Activated naive CD4-positive, alpha-beta T cell treated with anti-CD3 and anti-CD28 coated beads for 36 hours (primary cell): Measurements from ENCODE around the gene ZNF669. TPM values are rescaled to one million over a fixed set of nuclear protein-coding genes. Genes with fewer than 3 reads are reported as not detected.
A peak's percentile ranks its signal among the peaks of the same experiment; 100 is the strongest.

Experiments used
- CTCF ChIA-PET: fragments of 350-600 bp; sonication (Branson Sonifier 250); formaldehyde crosslinking; loops from one replicate; lab custom pipeline; 2021; ENCODE audit warnings: antibody characterized with exemption; lab: Charles Lee
- DNase-seq: peaks from one replicate; pipeline ENCODE4 v3.0.0-alpha.2; 2020
- H3K27ac Mint-ChIP-seq: one replicate; pipeline ENCODE4 v1.8.0; 2021; ENCODE audit warnings: mild to moderate bottlenecking, mixed read lengths
- H3K27me3 Mint-ChIP-seq: one replicate; pipeline ENCODE4 v1.8.0; 2021; ENCODE audit warnings: low read depth, mixed read lengths
- H3K36me3 Mint-ChIP-seq: one replicate; pipeline ENCODE4 v1.8.0; 2021; ENCODE audit warnings: low read depth, mixed read lengths
- H3K4me1 Mint-ChIP-seq: one replicate; pipeline ENCODE4 v1.8.0; 2021; ENCODE audit warnings: low read depth, mixed read lengths
- H3K4me3 Mint-ChIP-seq: one replicate; pipeline ENCODE4 v1.8.0; 2021; ENCODE audit warnings: mild to moderate bottlenecking, moderate library complexity, mixed read lengths
- H3K9me3 Mint-ChIP-seq: one replicate; pipeline ENCODE4 v1.8.0; 2021; ENCODE audit warnings: mixed read lengths
- intact Hi-C: fragments of 100-400 bp; cut with micrococcal nuclease; formaldehyde crosslinking; loops from one replicate; pipeline ENCODE4 v1.15.1; 2023
- total RNA-seq, 2 experiments: library from RNA; stranded (reverse); gene quantifications; one replicate each; pipeline ENCODE4 v1.2.3, GENCODE V29; 2021

ZNF669 gene
- total RNA-seq, 2 experiments from 2014 or later = 8.2 to 8.4 TPM

GRCh38 chr1:247084771-247085170 lies 19.4 kb downstream of the ZNF669 start:
- intact Hi-C loops = no loop called here
- no peak for DNase-seq
- no peak overlapping the region for H3K4me3 Mint-ChIP-seq
- H3K27me3 Mint-ChIP-seq = peaks cover 8% of the 10 kb centered on the region
- CTCF ChIA-PET = no interaction called here
- peaks cover 2% of the 10 kb centered on the region for H3K36me3 Mint-ChIP-seq
- H3K9me3 Mint-ChIP-seq = peaks cover 1% of the 10 kb centered on the region
- no peaks in the 10 kb centered on the region for H3K4me1 Mint-ChIP-seq
- H3K27ac Mint-ChIP-seq = no peak overlapping the region

DNA sequence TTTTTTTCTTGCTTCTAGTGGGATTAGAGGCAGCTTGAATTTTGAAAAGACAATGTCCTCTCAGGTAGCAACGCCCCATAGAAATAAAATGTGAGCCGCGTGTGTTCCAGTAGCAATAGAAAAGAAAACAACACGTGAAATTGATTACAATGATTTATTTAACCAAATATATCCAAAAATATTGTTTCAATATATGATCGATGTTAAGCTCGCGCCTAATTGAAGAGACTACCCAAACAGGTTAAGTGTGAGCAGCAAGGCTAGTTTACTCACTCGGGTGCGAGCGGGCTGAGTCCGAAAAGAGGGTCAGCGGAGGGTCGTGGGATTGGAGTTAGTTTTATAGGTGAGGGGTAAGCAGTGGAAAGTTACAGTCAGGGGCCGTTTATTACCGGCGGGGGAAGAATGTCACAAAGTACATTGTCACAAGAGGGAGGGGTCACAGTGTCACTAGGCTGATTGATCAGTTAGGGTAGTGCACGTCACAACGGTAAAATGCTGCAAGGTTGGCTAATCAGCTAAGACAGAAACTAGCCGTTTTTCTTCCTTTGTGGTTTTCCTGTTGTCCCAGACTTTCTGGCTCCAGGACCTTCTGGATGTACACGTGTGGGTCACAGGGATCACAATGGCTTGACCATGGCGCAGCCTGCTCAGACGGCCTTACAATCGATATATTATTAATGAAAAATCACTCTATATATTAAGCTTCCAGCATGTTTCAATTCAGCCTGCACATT lies 24.8 kb downstream of the ZNF669 start:
- H3K36me3 Mint-ChIP-seq = peaks cover 20% of the 10 kb centered on the region
- H3K4me3 Mint-ChIP-seq = peak overlapping the region; percentile 91
- intact Hi-C loops = loop anchor here (2.0 to 10.0 kb wide), 3 partner anchors 71 to 1747 kb away; partner anchors contain the start of gene ZNF695
- H3K27me3 Mint-ChIP-seq = peaks cover 6% of the 10 kb centered on the region
- H3K27ac Mint-ChIP-seq = peak overlapping the region; percentile 90
- H3K4me1 Mint-ChIP-seq = peaks cover 22% of the 10 kb centered on the region
- H3K9me3 Mint-ChIP-seq = peaks cover 8% of the 10 kb centered on the region
- CTCF ChIA-PET = no interaction called here
- peak; percentile 43 for DNase-seq

DNA sequence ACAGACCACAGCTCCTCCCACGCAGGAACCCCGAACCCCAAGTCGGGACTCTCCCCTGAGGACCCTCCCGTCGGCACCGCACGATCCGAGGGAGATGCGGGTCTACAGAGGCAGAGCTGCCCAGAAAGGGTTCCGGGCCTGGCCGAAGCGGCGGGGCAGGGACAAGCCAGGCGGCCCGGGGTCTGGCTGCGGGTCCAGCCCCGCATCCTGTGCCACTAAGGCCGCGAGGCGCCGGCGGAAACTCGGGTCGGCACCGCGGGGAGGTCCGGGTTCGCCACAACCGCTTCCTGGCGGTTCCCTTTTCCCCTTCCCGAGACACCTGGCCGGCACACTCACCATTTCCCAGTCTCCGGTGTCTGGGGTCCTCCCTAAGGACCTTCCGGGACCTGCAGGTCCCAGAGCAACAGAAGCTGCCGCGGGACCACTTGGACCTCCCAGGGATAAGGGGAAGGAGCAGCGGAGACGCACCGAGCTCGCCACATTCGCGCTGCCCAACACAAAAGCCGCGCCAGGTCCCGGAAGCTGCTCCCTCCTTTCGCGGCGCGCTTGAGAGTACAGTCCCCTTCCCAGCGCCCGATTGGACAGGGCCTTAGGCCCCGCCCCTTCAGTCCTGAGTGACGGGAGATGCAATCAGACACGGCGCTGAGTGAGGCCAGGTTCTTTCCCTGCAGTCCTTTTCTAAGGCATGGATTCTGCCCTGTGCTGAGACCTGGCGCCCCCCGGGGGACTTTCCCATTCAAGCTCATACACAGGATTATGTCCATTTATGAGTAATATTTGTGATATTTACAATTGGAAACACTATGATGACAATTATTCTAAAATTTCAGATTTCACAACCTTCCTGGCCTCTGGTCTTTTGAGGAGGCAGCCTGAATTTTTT lies 25.7 kb downstream of the ZNF669 start, which contains the start of gene ZNF670:
ZNF670 (minus strand) TSS at position 554 of the 883 bp plus-strand sequence; CDS start at position 339, 215 bp downstream.
- Mint-ChIP-seq H3K36me3 (peaks cover 28% of the 10 kb centered on the region), H3K27ac (peak within 1 kb of the TSS; percentile 90), H3K27me3 (peaks cover 6% of the 10 kb centered on the region), H3K4me3 (peak within 1 kb of the TSS; percentile 91), H3K9me3 (peaks cover 16% of the 10 kb centered on the region), H3K4me1 (peaks cover 22% of the 10 kb centered on the region)
- DNase-seq = peak; percentile 98
- CTCF ChIA-PET = no interaction called here
- intact Hi-C loops = loop anchor here (1.0 to 10.0 kb wide), 11 partner anchors 26 to 1748 kb away; partner anchors contain the start of genes CNST, TFB2M, ZNF496 and ZNF669

- Mint-ChIP-seq H3K4me1 (peaks cover 22% of the 10 kb centered on the region), H3K4me3 (peak overlapping the region; percentile 91), H3K36me3 (peaks cover 29% of the 10 kb centered on the region), H3K27me3 (peaks cover 3% of the 10 kb centered on the region), H3K27ac (peak overlapping the region; percentile 90), H3K9me3 (peaks cover 18% of the 10 kb centered on the region)
- no peak for DNase-seq
- intact Hi-C loops = loop anchor here (1.0 to 10.0 kb wide), 11 partner anchors 26 to 1749 kb away; partner anchors contain the start of genes CNST, TFB2M, ZNF496 and ZNF669
- CTCF ChIA-PET = no interaction called here
Measured at GRCh38 chr1:247077876-247078257, 26.3 kb downstream of the ZNF669 start.

DNA sequence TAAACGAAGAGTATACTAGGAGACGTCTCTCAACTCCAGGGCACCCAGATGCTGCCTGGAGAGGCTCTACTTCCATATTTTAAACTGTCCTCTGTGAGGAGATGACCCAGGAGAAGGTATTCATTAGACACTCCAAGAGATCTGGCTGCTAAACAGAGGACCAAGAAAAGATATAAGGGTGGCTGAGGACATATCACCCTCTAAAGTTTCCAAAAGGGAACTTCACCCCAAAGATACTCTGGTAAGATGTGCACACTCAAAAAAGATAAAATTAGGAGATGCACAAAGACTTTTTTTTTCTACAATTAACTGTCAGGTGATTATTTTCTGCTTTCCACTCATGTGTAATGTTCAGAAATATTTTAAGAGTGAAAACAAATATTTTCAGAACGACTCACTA lies 26.9 kb downstream of the ZNF669 start:
- CTCF ChIA-PET = no interaction called here
- peaks cover 30% of the 10 kb centered on the region for H3K36me3 Mint-ChIP-seq
- no peaks in the 10 kb centered on the region for H3K27me3 Mint-ChIP-seq
- DNase-seq = no peak
- no peak overlapping the region for H3K27ac Mint-ChIP-seq
- intact Hi-C loops = loop anchor here (10.0 kb wide), 1 partner anchor 1122 kb away; no protein-coding TSS in a partner anchor
- H3K9me3 Mint-ChIP-seq = peaks cover 21% of the 10 kb centered on the region
- H3K4me3 Mint-ChIP-seq = peak overlapping the region; percentile 91
- peaks cover 22% of the 10 kb centered on the region for H3K4me1 Mint-ChIP-seq

DNA sequence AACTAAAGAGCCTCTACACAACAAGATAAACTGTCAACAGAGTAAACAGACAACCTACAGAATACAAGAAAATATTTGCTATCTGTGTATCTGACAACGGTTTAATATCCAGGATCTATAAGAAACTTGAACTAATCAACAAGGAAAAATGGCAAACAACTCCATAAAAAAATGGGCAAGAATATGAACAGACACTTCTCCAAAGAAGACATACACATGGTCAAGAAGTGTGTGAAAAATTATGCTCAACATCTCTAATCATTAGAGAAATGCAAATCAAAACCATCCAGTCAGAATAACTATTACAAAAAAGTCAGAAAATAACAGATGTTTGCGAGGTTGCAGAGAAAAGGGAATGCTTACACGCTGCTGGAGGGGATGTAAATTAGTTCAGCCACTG lies 33.5 kb downstream of the ZNF669 start:
- intact Hi-C loops = loop anchor here (10.0 kb wide), 1 partner anchor 1116 kb away; no protein-coding TSS in a partner anchor
- DNase-seq = no peak
- peaks cover 50% of the 10 kb centered on the region for H3K36me3 Mint-ChIP-seq
- CTCF ChIA-PET = no interaction called here
- no peaks in the 10 kb centered on the region for H3K4me1 Mint-ChIP-seq
- H3K4me3 Mint-ChIP-seq = no peak overlapping the region
- H3K27me3 Mint-ChIP-seq = no peaks in the 10 kb centered on the region
- H3K27ac Mint-ChIP-seq = no peak overlapping the region
- peaks cover 49% of the 10 kb centered on the region for H3K9me3 Mint-ChIP-seq

DNA sequence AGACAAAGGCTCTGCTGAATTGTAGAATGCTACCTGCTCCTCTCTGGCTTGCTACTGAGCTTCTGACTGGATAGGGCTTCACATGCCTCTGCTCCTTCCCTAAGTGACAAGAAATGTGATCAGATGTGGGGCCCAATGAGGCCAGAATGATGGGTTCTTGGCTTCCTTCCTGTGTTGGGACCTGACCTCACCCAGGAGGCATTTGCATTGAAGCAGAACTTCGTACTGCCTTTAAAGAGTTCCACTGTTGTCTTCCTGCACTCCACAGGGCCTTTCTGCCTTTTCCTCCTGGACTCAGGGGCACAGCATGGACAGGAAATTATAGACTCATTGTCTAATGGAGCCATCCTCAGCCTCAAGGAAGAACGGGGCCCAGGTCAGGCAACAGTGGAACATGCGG lies 39.9 kb downstream of the ZNF669 start:
- DNase-seq = no peak
- no peak overlapping the region for H3K4me3 Mint-ChIP-seq
- H3K36me3 Mint-ChIP-seq = peaks cover 58% of the 10 kb centered on the region
- no peaks in the 10 kb centered on the region for H3K27me3 Mint-ChIP-seq
- intact Hi-C loops = no loop called here
- H3K4me1 Mint-ChIP-seq = no peaks in the 10 kb centered on the region
- H3K9me3 Mint-ChIP-seq = peaks cover 55% of the 10 kb centered on the region
- no peak overlapping the region for H3K27ac Mint-ChIP-seq
- CTCF ChIA-PET = interaction anchor here (0.6 kb wide), 1 partner anchor 27 kb away, joined by 5 read pairs; no protein-coding TSS in a partner anchor

GRCh38 chr1:247060771-247061170 lies 43.4 kb downstream of the ZNF669 start:
- H3K9me3 Mint-ChIP-seq = peaks cover 67% of the 10 kb centered on the region
- intact Hi-C loops = no loop called here

DNA sequence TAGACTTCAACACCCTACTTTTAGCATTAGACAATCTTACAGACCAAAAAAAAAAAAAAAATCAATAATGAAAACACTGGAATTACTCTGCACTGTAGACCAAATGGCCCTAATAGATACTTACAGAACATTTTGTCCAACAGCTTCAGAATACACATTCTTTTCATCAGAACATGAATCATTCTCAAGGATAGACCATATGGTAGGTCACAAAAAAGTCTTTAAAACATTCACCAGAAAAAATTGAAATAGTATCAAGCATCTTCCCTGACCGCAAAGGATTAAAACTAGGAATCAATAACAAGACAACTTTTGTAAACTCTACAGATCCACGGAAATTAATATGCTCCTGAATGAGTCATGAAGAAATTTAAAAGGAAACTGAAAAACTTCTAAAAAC lies 48.1 kb downstream of the ZNF669 start:
- DNase-seq = no peak
- H3K36me3 Mint-ChIP-seq = peaks cover 54% of the 10 kb centered on the region
- CTCF ChIA-PET = interaction anchor here (0.7 kb wide), 1 partner anchor 185 kb away, joined by 3 read pairs; no protein-coding TSS in a partner anchor
- intact Hi-C loops = no loop called here
- peaks cover 6% of the 10 kb centered on the region for H3K4me1 Mint-ChIP-seq
- H3K27me3 Mint-ChIP-seq = no peaks in the 10 kb centered on the region
- no peak overlapping the region for H3K27ac Mint-ChIP-seq
- H3K9me3 Mint-ChIP-seq = peaks cover 62% of the 10 kb centered on the region
- H3K4me3 Mint-ChIP-seq = no peak overlapping the region

More at GRCh38 chr1:247060771-247061170, 43.4 kb downstream of the ZNF669 start:
- Mint-ChIP-seq H3K4me3 (no peak overlapping the region), H3K27me3 (no peaks in the 10 kb centered on the region), H3K4me1 (no peaks in the 10 kb centered on the region), H3K27ac (no peak overlapping the region), H3K36me3 (peaks cover 61% of the 10 kb centered on the region)
- CTCF ChIA-PET = no interaction called here
- DNase-seq = no peak

- peaks cover 60% of the 10 kb centered on the region for H3K36me3 Mint-ChIP-seq
- intact Hi-C loops = no loop called here
- H3K4me1 Mint-ChIP-seq = peaks cover 6% of the 10 kb centered on the region
- H3K9me3 Mint-ChIP-seq = peaks cover 64% of the 10 kb centered on the region
- CTCF ChIA-PET = no interaction called here
- DNase-seq = no peak
- no peak overlapping the region for H3K4me3 Mint-ChIP-seq
- H3K27me3 Mint-ChIP-seq = no peaks in the 10 kb centered on the region
- no peak overlapping the region for H3K27ac Mint-ChIP-seq
Measured at GRCh38 chr1:247054992-247055415, 49.2 kb downstream of the ZNF669 start.
